Endothelial cell of umbilical vein (primary cell): ENCODE data around the gene RGSL1. TPM values are rescaled to one million over a fixed set of nuclear protein-coding genes. Genes with fewer than 3 reads are reported as not detected.

Experiments used
- BruUV-seq: library from RNA; stranded (reverse); fragments of 400-500 nt; replicated peaks from 2 replicates; lab custom pipeline; 2021; lab: Mats Ljungman, UMichigan
- CTCF ChIA-PET: fragments of 300-600, 350-600 bp; sonication (Branson Sonifier 250); formaldehyde crosslinking; loops from one replicate; lab custom pipeline; 2021; ENCODE audit warnings: antibody characterized with exemption, inconsistent platforms; lab: Charles Lee
- POLR2A ChIA-PET: fragments of 300-600, 350-600 bp; sonication (Branson Sonifier 250); formaldehyde crosslinking; loops from one replicate; lab custom pipeline; 2021; ENCODE audit warnings: antibody characterized with exemption, inconsistent platforms; lab: Charles Lee
- DNase-seq: peaks from one replicate; pipeline ENCODE4 v3.0.0-alpha.2; 2011; ENCODE audit warnings: low read depth, low spot score
- FAIRE-seq: peaks from 2 replicates; lab custom pipeline; 2011; peaks lifted over from hg19 to GRCh38; lab: Jason Lieb, UNC
- H2AFZ ChIP-seq: 2 replicates; pipeline ENCODE4 v1.6.0; 2012; ENCODE audit warnings: low read depth, low read length, control low read depth, inconsistent platforms
- H3K27ac ChIP-seq: 2 replicates; pipeline ENCODE4 v1.5.1; 2011; ENCODE audit warnings: low read depth, mild to moderate bottlenecking, control low read depth, low read length, moderate library complexity; ENCODE audit not compliant: insufficient read depth
- H3K27me3 ChIP-seq, 2 experiments: 2 replicates each; pipeline versions ENCODE4 v1.6.0 to v1.6.1; 2011; ENCODE audit warnings: low read length in 2 of 2, mixed read lengths in 1 of 2; ENCODE audit not compliant: control insufficient read depth in 2 of 2, insufficient read depth in 2 of 2
- H3K36me3 ChIP-seq, 2 experiments: 2 replicates in 1 of 2; 3 replicates in 1 of 2; pipeline ENCODE4 v1.5.1; 2011; ENCODE audit warnings: low read length in 2 of 2, mild to moderate bottlenecking in 1 of 2, moderate library complexity in 1 of 2; ENCODE audit not compliant: control insufficient read depth in 2 of 2, insufficient read depth in 2 of 2; ENCODE audit errors: extremely low read depth in 1 of 2
- H3K4me1 ChIP-seq: 3 replicates; pipeline ENCODE4 v1.5.1; 2011; ENCODE audit warnings: mild to moderate bottlenecking, low read length; ENCODE audit not compliant: control insufficient read depth, insufficient read depth; ENCODE audit errors: extremely low read depth
- H3K4me2 ChIP-seq: 2 replicates; pipeline ENCODE4 v1.6.1; 2011; ENCODE audit warnings: low read length, control low read depth, mixed read lengths; ENCODE audit not compliant: insufficient read depth
- H3K4me3 ChIP-seq, 3 experiments: fragments of 200-600 bp in 1 of 3; sonication (generic), shearing (Covaris generic) in 1 of 3; replicated peaks in 1 of 3; 2 replicates each; pipeline ENCODE4 v1.5.1; 2011 to 2016; ENCODE audit warnings: control low read depth in 3 of 3, low read length in 3 of 3, mild to moderate bottlenecking in 2 of 3, inconsistent platforms in 1 of 3, low read depth in 1 of 3, moderate library complexity in 1 of 3; ENCODE audit not compliant: insufficient read depth in 1 of 3
- H3K79me2 ChIP-seq: 2 replicates; pipeline ENCODE4 v1.6.0; 2012; ENCODE audit warnings: low read length, inconsistent platforms; ENCODE audit not compliant: control insufficient read depth, insufficient read depth
- H3K9ac ChIP-seq: replicated peaks from 2 replicates; pipeline ENCODE3; 2011; ENCODE audit warnings: low read length, control low read depth; ENCODE audit not compliant: insufficient read depth; ENCODE audit errors: extremely low read depth
- H3K9me1 ChIP-seq: replicated peaks from 3 replicates; pipeline ENCODE4 v1.6.0; 2011; ENCODE audit warnings: mild to moderate bottlenecking, low read length; ENCODE audit not compliant: control insufficient read depth, insufficient read depth; ENCODE audit errors: extremely low read depth
- H3K9me3 ChIP-seq: replicated peaks from 2 replicates; pipeline ENCODE4 v1.5.1; 2012; ENCODE audit warnings: low read length, inconsistent platforms; ENCODE audit not compliant: control insufficient read depth, insufficient read depth
- H4K20me1 ChIP-seq: replicated peaks from 2 replicates; pipeline ENCODE3; 2011; ENCODE audit warnings: mild to moderate bottlenecking, low read length; ENCODE audit not compliant: control insufficient read depth, insufficient read depth; ENCODE audit errors: extremely low read depth
- CTCF ChIP-seq, 2 donors: IDR thresholded peaks; 1 replicate in 1 of 2; 2 replicates in 1 of 2; pipeline ENCODE4 v1.5.1; 2011; ENCODE audit warnings: low read length in 2 of 2, mild to moderate bottlenecking in 2 of 2, moderate library complexity in 2 of 2, control low read depth in 1 of 2, inconsistent platforms in 1 of 2, low read depth in 1 of 2; ENCODE audit not compliant: insufficient read depth in 1 of 2; ENCODE audit errors: extremely low read depth in 1 of 2
- EZH2 ChIP-seq: IDR thresholded peaks from 2 replicates; pipeline ENCODE4 v1.6.1; 2012; ENCODE audit warnings: borderline replicate concordance, low read depth, mild to moderate bottlenecking, moderate library complexity, low read length, inconsistent platforms; ENCODE audit not compliant: severe bottlenecking
- FOS ChIP-seq: IDR thresholded peaks from 2 replicates; pipeline ENCODE4 v1.6.1; 2011; ENCODE audit warnings: mild to moderate bottlenecking, low read length, moderate library complexity, borderline replicate concordance; ENCODE audit not compliant: insufficient read depth
- GATA2 ChIP-seq: IDR thresholded peaks from 2 replicates; pipeline ENCODE4 v1.7.0; 2011; ENCODE audit warnings: low read depth, mild to moderate bottlenecking, moderate library complexity, mixed read lengths, low read length; ENCODE audit not compliant: insufficient read length, insufficient read depth
- JUN ChIP-seq: IDR thresholded peaks from 2 replicates; pipeline ENCODE4 v1.6.1; 2011; ENCODE audit warnings: borderline replicate concordance, low read depth; ENCODE audit not compliant: insufficient read length, insufficient read depth
- MAX ChIP-seq: IDR thresholded peaks from 2 replicates; pipeline ENCODE4 v1.6.1; 2011; ENCODE audit not compliant: insufficient read depth, insufficient read length
- MYC ChIP-seq: IDR thresholded peaks from one replicate; pipeline ENCODE4 v1.6.1; 2011; ENCODE audit warnings: mild to moderate bottlenecking, low read depth, low read length
- POLR2A ChIP-seq: IDR thresholded peaks from 2 replicates; pipeline ENCODE4 v1.6.1; 2012; ENCODE audit warnings: low read depth, mild to moderate bottlenecking, control low read depth, low read length
- POLR2AphosphoS5 ChIP-seq: IDR thresholded peaks from 2 replicates; pipeline ENCODE4 v1.6.1; 2012; ENCODE audit warnings: low read depth, mild to moderate bottlenecking, control low read depth, low read length, moderate library complexity; ENCODE audit not compliant: insufficient read depth
- dilution Hi-C: fragments of 300-500 bp; cut with MboI; formaldehyde crosslinking; loops from one replicate; pipeline ENCODE4 v1.15.0; 2019; ENCODE audit warnings: low sequenced_read_pairs; ENCODE audit not compliant: extremely low pct_ligation_motif_present
- intact Hi-C: fragments of 100-400 bp; cut with micrococcal nuclease; formaldehyde crosslinking; loops from one replicate; pipeline ENCODE4 v1.10.0; 2022
- polyA plus RNA-seq, 4 experiments: library from polyadenylated mRNA; depleted of rRNA in 3 of 4; stranded (reverse) in 3 of 4; unstranded in 1 of 4; fragments of >200 nt; gene quantifications; 2 replicates each; pipeline versions ENCODE4 v1.2.1 to v1.2.3, GENCODE V29; 2011 to 2012; ENCODE audit warnings: missing spikeins in 1 of 4
- total RNA-seq: library from RNA; stranded (reverse); gene quantifications from 2 replicates; pipeline ENCODE4 v1.2.3, GENCODE V29; 2021

RGSL1 gene
- total and polyA plus RNA-seq, 2 donors (not counting 3 experiments of a cell fraction or from before 2014, with no cell fraction given) = not detected

- DNase-seq = no peak
- TF ChIP-seq MAX (no peak), JUN (no peak), GATA2 (no peak), POLR2AphosphoS5 (no peak), FOS (no peak), POLR2A (no peak), EZH2 (no peak), CTCF (IDR thresholded peaks at IDR 0.05; ENCODE audit: extremely low read depth in 1 of 2, insufficient read depth in 1 of 2, low read depth in 1 of 2, low read length in 2 of 2) (no peak), MYC (no peak)
- dilution Hi-C loops (no loop called here), intact Hi-C loops (no loop called here)
- FAIRE-seq = no peak
- H3K36me3 ChIP-seq = no peaks in the 10 kb centered on the region
- no peaks in the 10 kb centered on the region for H4K20me1 ChIP-seq
- H3K9me3 ChIP-seq = no peaks in the 10 kb centered on the region
- no peak overlapping the region for H3K9ac ChIP-seq
- H3K9me1 ChIP-seq = no peaks in the 10 kb centered on the region
- H2AFZ ChIP-seq = no peak overlapping the region
- no peak overlapping the region for H3K4me3 ChIP-seq
- H3K79me2 ChIP-seq = no peaks in the 10 kb centered on the region
- peaks cover 0 to 3% of the 10 kb centered on the region in 2 experiments for H3K27me3 ChIP-seq
- CTCF ChIA-PET = interaction anchor here (2.6 to 2.9 kb wide), 2 partner anchors 9 to 263 kb away, joined by 7 to 13 read pairs; no protein-coding TSS in a partner anchor
- H3K4me1 ChIP-seq = no peaks in the 10 kb centered on the region
- BruUV-seq = no TSS peak
- H3K27ac ChIP-seq = no peak overlapping the region
- no peak overlapping the region for H3K4me2 ChIP-seq
- POLR2A ChIA-PET = no interaction called here
Measured at GRCh38 chr1:182406012-182406411, 43.9 kb upstream of the RGSL1 start.
